Medulla oblongata (tissue), 1 donor: ENCODE data around the gene B4GALT1.

Experiments used
- DNase-seq: peaks from one replicate; pipeline ENCODE4 v3.0.0-alpha.2; 2015; ENCODE audit errors: extremely low spot score

The B4GALT1 gene, protein sequence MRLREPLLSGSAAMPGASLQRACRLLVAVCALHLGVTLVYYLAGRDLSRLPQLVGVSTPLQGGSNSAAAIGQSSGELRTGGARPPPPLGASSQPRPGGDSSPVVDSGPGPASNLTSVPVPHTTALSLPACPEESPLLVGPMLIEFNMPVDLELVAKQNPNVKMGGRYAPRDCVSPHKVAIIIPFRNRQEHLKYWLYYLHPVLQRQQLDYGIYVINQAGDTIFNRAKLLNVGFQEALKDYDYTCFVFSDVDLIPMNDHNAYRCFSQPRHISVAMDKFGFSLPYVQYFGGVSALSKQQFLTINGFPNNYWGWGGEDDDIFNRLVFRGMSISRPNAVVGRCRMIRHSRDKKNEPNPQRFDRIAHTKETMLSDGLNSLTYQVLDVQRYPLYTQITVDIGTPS

DNA sequence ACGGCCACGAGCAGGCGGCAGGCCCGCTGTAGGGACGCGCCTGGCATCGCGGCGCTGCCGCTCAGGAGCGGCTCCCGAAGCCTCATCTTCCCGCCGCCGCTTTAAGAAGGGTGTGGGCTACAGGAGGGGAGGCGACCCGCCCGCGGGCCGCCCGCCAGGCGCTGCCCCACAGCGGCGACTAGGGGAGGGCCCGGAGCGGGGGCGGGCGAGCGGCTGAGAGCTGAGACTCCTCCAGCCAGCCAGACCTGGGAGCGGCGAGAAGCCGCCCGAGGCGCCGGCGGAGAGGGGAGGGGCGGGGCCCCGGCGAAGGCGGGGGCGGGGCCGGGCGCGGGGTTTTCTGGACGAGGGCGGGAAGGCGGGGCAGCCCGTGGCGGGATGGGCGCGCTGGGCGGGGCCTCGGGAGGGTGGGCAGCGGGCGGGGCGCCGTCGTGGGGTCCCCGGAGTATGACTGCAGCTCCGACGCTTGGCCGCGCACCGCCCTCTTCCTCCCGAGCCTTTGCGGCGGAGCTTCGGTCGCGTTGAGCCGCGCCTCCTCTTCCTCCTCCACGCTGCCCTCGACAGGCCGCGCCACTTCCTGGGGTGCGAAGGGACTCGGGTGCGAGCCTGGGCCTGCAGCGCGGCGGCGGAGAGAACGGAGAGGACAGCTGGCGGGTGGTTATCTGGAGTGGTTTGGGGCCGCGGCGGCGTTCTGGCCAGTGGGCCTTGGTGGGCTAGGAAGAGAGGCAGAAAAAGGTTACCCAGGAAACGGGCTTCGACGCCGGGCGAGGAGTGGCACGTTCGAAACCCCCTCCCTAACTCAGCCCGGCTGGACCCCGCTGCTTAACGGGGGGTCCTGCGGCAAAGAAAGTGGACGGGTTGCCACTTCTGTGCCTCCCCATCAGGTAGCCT, at the start of gene B4GALT1:
Gene B4GALT1, minus strand, starts transcription at position 253 of the 888 bp plus-strand sequence. Its CDS starts 167 bp downstream, at position 86.
- peak; percentile 79 for DNase-seq

DNA sequence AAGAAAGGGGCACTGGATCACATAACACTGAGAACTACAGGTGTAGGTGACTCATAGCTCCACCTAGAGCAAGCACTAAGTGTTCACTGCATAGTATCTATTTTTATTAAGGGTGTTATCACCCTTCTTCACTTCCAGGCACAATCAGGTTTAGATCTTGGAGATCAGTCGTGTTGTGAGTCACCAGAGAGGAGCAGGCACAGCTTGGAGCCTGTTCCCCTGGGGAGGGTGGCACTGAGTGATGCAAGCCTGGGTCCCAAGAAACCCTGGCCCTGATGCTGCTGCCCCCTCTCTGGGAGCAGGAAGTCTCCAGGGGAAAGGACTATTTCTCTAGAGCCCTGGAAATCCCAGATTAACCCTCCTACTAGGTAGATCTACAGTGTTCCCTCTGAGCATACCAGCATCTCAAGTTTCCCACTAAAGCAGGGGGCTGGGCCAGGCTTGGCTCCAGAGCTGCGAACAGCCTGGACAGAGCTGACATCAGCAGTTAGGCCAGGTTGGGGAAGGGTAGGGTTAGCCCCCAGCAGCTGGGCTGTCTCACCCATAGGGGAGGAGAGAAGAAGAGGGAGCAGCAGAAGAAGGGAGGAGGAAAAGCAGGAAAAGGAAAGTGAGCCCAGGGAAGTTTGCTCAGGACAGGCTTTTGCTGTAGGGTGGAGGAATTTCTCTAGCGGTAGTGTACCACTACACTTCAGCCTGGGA, 44.7 kb upstream of the B4GALT1 start:
- no peak for DNase-seq

DNA sequence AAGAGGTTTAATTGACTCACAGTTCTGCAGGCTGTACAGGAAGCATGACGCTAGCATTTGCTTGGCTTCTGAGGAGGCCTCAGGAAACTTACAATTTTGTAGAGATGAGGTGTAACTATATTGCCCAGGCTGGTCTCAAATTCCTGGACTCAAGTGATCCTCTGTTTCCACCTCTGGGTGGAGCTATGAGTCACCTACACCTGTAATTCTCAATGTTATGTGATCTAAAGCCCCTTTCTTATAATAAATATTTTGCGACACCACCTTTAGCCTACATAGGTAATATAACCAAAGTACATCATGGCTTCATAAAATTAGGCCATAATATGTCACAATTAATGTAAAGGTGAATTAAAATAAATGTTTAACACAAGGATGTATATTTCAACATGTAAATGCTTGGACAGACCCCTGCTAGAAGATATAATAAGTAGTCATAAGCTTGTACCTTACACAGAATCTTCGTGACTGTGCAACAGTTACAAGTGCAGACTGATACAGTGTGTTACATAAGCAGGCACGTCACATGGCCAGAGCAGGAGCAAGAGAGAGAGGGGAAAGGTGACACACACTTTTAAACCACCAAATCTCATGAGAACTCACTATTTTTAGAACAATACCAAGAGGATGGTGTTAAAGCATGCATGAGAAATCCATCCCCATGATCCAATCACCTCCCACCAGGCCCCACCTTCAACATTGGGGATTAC, 43.0 kb upstream of the B4GALT1 start:
- no peak for DNase-seq

DNA sequence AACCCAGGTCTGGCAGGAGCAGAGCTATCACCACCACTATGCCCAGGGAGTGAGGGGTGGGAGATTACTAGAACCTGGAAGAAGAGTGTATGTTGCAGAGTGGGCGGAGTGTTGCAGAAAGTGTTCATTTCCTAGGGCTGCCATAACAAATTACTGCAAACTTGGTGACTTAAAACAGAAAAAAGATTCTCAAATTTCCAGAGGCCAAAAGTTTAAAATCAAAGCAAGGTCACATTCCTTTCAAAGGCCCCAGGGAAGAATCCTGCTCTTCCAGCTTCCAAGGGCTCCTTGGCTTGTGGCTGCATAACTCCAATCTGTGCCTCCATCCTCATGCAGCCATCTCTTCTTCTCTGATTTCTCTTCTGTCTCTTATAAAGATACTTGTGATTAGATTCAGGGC, 42.3 kb upstream of the B4GALT1 start:
- DNase-seq = no peak

DNA sequence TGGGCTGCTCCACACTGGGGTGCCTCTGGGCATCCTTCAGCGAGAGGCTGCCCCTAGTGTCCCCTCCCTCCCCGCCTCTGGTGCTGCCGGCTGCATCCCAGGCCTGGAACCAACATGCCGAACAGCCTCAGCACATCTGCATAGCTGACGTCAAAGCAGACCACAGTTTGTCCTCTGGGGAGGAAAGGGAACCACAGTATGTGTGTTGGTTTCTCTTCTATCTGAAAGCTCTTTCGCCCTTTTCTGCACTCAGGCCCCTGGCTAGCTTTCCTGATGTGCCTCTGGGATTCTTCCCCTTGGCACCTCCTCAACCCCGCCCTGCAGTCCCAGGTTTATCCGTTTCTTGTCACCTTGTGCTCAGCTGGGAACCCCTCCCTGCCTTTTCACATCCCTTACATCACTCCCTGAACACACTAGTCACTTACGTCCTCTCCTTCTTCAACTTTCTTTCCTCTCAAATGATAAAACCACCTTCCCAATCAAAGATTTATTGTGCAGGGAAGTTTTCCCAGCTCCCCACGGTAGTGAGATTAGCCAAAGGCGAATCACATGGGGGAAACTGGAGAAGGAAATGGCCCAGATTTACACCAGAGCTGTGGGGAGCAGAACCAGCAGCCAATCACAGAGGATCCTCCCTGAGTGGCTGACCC, 35.5 kb upstream of the B4GALT1 start:
- DNase-seq = peak; percentile 33

DNA sequence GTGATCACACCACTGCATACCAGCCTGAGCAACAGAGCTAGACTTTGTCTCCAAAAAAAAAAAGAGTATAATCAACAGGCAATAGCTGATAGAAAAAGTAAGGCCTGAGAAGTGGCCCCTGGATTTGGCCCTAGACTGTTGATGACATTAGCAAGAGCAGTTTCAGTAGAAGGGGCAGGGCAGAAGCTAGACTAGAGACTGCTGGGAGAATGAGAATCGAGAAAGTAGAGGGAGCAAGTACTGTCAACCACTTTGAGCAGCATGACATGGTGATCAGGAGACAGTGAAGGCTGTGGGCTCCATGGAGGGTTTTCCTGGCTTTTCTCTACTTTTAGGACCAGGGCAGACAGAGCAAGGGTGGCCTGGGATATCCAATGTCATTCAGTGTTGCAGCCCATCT, 34.9 kb upstream of the B4GALT1 start:
- DNase-seq = no peak

DNA sequence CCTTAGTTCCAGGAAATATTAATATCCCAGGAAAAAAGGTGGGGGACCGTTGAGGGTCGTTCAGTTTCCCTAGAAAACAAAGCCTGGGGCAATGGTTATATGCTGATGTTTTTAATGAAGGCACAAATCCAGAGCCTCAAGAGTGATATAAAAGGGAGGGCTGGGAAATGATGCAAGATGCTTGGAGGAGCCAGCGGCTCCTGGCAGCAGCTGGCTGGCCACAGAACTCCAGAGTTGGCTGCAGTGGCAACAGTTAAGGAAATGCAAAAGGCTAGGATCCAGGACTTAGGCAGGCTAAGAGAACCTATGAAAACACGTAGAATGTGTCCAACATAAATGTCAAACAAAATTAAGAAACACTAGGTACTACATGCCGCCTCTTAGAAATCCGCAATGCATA, 31.0 kb upstream of the B4GALT1 start:
- DNase-seq = peak; percentile 56

DNA sequence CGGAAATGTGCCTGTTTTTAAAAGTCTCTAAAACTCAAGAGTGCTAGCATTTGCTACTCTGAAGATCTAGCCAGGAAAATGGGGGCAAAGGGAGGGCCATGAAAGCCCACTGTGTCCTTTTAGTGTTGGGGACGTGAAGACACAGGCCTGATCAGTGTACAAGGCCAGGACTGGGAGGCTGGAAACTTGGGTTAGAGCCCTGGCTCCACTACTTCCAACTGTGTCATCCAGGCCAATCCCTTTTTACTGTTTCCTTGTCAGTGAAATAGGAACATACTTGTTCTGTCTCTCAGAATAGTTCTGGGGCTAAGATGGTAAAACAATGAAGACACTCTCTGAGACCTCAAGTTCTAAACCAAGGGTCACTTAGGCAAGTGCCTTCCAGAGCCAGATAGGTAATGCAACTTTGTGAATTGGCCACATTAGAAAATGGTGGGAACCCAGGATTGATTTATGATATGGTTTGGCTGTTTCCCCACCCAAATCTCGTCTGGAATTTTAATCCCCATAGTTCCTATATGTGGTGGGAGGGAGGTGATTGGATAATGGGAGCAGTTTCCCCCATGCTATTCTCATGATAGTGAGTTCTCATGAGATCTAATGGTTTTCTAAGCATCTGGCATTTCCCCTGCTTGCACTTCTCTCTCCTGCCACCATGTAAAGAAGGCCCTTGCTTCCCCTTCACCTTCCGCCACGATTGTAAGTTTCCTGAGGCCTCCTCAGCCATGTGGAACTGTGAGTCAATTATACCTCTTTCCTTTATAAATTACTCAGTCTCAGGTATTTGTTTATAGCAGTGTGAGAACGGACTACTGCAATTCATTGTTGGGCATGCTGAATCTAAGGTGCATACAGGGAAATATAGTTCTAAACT, 30.4 kb upstream of the B4GALT1 start:
- DNase-seq = peak; percentile 27

DNA sequence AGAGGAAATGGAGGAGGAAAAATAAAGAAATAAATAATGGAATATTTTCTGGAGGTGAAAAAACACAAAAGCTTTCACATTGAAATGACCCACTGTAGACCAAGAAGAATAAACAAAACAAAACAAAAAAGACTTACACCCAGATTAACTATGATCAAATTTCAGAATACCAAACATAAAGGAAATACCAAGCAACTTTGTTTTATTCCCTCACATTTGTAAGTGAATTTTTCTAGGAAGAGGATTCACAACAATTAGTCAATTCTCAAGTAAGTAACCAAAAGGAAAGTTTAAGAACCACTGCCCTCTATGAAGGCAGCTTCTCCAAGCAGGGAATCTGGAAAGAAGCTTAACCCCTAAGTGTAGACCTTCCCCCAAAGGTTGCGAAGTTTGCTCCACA, 29.6 kb upstream of the B4GALT1 start:
- DNase-seq = no peak

DNA sequence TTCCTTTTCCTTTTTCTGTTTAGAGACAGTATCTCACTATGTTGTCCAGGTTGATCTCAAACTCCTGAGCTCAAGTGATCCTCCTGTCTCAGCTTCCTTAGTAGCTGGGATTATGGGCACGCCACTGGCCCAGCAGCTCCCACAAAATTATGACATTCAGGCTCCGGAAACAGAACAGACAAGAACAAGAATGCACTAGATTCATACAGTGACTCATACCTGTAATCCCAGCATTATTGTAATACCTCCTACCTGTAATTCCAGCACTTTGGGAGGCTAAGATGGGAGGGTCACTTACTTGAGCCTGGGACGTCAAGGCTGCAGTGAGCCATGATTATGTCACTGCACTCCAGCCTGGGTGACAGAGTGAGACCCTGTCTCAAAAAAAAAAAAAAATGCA, 26.7 kb upstream of the B4GALT1 start:
- no peak for DNase-seq

DNA sequence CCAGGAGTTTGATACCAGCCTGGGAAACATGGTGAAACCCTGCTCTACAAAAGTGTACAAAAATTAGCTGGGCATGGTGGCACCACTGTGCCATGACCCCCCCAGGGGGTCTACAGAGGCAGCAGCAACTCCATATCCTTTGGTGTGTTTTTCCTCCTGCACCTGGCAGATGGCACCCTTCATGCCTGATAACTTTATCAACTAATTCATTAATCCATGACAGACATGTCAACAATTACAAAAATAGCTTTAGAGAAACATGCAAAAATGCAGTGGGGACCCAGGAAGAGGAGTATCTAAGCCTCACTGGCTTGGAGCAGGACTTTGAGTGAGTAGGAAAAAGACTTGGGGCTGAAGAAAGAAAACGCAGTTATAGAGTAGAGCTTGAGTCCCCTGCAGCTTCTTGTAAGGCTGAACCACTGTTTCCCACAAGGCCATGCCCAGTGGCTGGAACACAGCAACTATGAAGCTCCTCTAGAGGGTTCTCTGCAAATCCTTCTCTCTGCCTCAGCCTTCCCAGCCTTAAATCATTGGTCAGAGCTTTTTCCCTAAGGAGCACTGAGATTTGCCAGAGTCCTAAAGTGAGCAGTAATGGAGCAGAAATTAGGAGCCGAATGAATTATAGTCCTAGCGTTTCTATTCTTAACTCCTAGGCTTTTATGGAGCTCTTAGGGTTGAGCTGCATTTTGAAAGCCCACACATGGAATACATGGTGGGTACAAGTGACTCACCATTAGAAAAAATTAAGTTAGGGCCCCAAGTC, 25.5 kb upstream of the B4GALT1 start:
- DNase-seq = no peak

DNA sequence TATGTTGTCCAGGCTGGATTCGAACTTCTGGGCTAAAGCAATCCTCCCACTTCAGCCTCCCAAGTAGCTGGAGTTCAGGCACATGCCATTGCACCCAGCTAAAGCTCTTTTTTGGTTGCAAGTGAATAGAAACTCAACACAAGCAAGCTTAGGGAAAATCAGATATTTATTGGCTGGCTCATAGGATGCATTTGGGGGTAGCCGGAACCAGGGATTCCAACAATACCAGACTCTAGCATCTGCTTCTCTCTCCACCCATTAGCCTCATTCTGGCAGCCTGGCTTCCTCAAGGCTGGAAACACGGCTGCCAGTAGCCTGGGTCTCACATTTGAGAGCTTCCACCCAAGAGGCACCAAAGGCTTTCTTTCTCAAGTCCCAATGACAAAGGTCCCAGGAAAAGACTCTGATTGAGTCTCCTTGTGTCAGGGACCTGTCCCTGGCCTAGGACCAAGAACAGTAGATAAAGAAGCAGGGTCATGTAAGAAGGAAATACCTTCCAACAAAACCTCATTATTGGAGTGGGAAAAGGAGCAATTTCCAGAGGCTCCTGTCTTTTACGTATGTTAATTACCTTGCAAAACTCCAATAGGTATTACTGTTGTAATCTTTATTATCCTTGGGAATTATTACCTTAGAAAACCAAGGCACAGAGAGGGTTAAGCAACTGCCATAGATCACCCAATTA, 23.0 kb upstream of the B4GALT1 start:
- DNase-seq = no peak

DNA sequence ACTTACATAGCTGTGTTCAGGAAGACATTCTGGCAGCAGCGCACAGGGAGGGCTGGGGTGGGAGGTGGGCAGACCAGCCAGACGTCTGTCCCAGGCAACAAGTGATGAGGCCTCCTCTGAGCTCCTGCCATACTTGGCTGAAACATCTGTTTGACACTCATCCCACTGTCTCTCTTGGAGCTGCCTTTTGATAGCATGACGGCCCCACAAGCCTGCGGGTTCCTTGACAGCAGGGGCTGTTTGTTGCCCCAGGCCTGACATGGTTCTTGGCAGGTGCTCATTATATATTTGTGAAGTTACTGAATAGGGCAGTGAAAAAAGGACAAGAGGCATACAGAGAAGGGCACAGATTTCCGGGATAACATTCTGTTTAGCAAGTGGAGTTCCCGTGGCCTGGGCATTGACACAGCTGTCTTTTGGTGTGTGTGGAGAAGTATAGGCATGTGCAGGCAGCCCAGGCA, 22.2 kb upstream of the B4GALT1 start:
- DNase-seq = no peak

DNA sequence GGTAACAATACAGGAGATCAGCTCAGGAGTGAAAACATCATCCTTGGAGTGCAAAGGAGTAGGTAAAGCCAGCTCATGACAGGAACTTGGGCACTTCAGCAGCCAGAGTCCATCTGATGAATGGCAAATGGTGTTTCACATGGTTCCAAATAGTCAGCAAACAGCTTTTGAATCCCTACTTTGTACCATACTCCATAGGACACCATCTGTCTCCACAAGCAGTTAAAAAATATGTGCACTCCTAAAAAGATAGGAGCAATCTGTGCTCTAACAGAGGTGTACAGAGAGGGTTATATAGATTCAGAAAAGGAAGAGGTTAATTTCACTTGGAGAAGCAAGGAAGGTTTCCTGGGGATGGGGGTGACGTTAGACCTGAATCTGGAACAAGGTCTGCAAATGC, 21.6 kb upstream of the B4GALT1 start:
- DNase-seq = no peak

DNA sequence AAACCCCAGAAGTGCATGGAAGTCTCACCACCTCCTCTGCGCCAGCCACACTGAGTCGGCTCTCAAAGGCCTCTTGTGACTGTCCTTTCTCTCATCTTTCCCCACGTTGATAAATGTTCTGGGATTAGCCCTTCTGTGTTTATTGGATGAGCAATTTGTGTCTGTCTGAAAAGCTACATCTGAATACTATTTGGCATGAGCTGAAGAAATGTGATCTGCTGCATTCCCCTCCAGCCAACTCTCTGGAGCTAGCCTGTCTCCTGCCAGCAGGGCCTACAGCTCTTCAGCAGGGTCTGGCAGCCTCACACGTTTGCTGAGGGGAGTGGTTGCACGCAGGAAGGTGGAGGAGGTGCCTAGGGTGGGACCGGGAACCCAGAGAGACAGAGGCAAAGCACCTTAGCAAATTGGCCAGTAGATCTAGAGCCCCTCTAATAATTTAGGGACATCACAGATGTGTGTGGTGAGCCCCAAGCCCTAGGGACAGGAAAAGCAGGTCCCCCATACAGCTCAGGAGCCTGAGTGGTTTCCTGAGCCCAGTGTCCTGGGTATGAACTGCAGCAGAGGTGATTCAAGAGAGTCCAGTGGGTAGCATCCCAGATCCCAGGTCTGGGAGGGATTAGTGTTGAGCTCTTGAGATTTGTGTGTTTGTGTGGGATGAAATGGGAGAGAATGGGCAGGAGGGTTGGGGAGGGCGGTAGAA, 20.5 kb upstream of the B4GALT1 start:
- no peak for DNase-seq

DNA sequence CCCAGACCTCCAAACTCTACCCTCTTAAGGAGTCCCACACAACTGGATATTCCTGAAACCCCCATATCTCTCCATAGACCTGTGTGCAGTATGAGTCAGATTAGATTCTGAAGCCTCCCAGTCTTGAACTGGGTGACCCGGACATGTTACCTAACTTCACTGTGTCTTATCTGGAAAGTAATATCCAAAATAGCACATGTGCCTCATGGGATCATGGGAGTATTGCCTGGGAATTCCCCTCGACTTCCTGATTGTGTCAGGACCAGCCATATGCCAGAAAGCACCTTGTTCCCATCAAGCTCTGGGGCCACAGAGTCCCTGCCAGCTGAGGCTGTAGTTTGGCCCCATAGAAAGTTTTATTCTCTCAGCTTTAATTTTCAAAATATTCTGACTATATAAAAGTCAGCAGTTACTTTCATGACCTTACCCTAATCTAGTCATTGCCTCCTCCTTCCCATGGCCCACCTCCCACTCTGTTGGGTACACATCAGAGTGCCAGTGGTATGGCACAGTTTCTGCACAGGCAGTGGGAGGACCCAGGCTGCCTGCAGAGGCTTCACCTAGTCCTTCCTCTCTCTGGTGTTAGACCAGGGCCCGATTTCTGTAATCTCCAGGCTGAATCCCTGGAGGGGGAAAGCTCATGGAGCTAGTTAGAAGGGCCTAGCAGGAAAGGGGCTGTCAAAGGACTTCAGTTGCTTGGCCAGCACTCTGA, 19.5 kb upstream of the B4GALT1 start:
- DNase-seq = no peak

DNA sequence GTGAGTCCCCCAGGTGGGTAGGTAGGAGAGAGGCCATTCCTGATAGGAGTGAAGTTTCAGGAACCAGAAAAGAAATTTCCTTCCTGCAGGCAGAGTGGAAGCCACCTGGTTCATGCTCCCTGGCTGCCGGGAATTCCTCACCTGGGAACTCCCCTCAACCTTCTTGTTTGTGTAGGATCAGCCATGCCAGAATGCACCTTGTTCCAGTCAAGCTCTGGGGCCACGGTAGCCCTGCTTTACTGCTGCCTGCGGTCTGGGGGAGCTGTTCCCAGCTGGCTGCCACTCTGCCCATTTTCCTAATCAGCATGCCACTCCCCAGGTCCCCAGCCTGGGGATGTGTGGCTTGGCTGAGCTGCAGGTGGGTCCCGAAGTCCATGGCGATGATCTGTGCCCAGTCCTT, 18.7 kb upstream of the B4GALT1 start:
- no peak for DNase-seq
